Thoracic aorta (tissue), 2 donors: ENCODE results near the gene PCIF1. TPM values are rescaled to one million over a fixed set of nuclear protein-coding genes. Genes with fewer than 3 reads are reported as not detected.
"Not testable (repeated sequence)": the region's sequence is repeated elsewhere in the genome, so short reads cannot be mapped to it uniquely, and the experiment has no call there.

ENCODE experiments used
- ATAC-seq: fragments of 150-250 bp; one replicate; pipeline ENCODE4 v1.8.0; 2017; ENCODE audit warnings: low read depth; ENCODE audit not compliant: insufficient number of reproducible peaks, low FRiP score
- DNase-seq: peaks from one replicate; pipeline ENCODE4 v3.0.0-alpha.2; 2020; ENCODE audit warnings: low spot score
- H3K27ac ChIP-seq, 2 donors: fragments of 200-600 bp; sonication (generic); 1 replicate in 1 of 2; 2 replicates in 1 of 2; pipeline ENCODE4 v1.5.1; 2016; ENCODE audit warnings: mild to moderate bottlenecking in 2 of 2, moderate library complexity in 2 of 2
- H3K27me3 ChIP-seq: fragments of 200-600 bp; sonication (generic); replicated peaks from 2 replicates; pipeline ENCODE4 v1.6.0; 2016; ENCODE audit warnings: mild to moderate bottlenecking; ENCODE audit not compliant: insufficient read depth
- H3K36me3 ChIP-seq: fragments of 200-600 bp; sonication (generic); one replicate; pipeline ENCODE4 v1.5.1; 2016
- H3K4me1 ChIP-seq, 2 donors: fragments of 200-600 bp; sonication (generic); 1 replicate in 1 of 2; 2 replicates in 1 of 2; pipeline versions ENCODE4 v1.5.1 to v1.6.0; 2016; ENCODE audit warnings: low read depth in 2 of 2, mild to moderate bottlenecking in 1 of 2; ENCODE audit not compliant: control insufficient read depth in 1 of 2
- H3K4me3 ChIP-seq: fragments of 200-600 bp; sonication (generic); 2 replicates; pipeline ENCODE4 v1.5.1; 2016; ENCODE audit warnings: mild to moderate bottlenecking
- H3K9me3 ChIP-seq: fragments of 200-600 bp; sonication (generic); 2 replicates; pipeline ENCODE4 v1.5.1; 2016
- CTCF ChIP-seq: fragments of 200-600 bp; sonication (generic); IDR thresholded peaks from one replicate; pipeline ENCODE4 v1.5.1; 2019; ENCODE audit warnings: antibody characterized with exemption
- total RNA-seq, 2 donors: library from RNA; depleted of rRNA; stranded (reverse); fragments of >200 nt; gene quantifications; one replicate each; pipeline versions ENCODE4 v1.1.0 to v1.2.3, GENCODE V29; 2016

PCIF1 gene
- total RNA-seq, 2 donors from 2014 or later: 22.6 to 34.7 TPM

- Histone ChIP-seq H3K27ac (no peak overlapping the region), H3K36me3 (no peaks in the 10 kb centered on the region), H3K27me3 (no peaks in the 10 kb centered on the region), H3K9me3 (no peaks in the 10 kb centered on the region), H3K4me3 (no peak overlapping the region), H3K4me1 (no peaks in the 10 kb centered on the region)
- no peak for ATAC-seq
- no peak for DNase-seq
- no peak for TF ChIP-seq CTCF
These were observed 46.8 kb downstream of the PCIF1 start for GRCh38 chr20:45981261-45981660.

- no peak overlapping the region for H3K4me3 ChIP-seq
- no peaks in the 10 kb centered on the region for H3K9me3 ChIP-seq
- H3K27me3 ChIP-seq: no peaks in the 10 kb centered on the region
- no peak for DNase-seq
- H3K27ac ChIP-seq: no peak overlapping the region
- H3K4me1 ChIP-seq: no peaks in the 10 kb centered on the region
- ATAC-seq: no peak
- no peak for TF ChIP-seq CTCF
- no peaks in the 10 kb centered on the region for H3K36me3 ChIP-seq
These were observed 48.8 kb downstream of the PCIF1 start for GRCh38 chr20:45983279-45983743.

- H3K27me3 ChIP-seq: no peaks in the 10 kb centered on the region
- no peak overlapping the region for H3K27ac ChIP-seq
- DNase-seq: no peak
- no peaks in the 10 kb centered on the region for H3K36me3 ChIP-seq
- H3K9me3 ChIP-seq: no peaks in the 10 kb centered on the region
- no peak for TF ChIP-seq CTCF
- ATAC-seq: no peak
- H3K4me1 ChIP-seq: no peaks in the 10 kb centered on the region
- no peak overlapping the region for H3K4me3 ChIP-seq
These were observed 51.1 kb downstream of the PCIF1 start for GRCh38 chr20:45985573-45985972.

GRCh38 chr20:45987108-45987780, 52.8 kb downstream of the PCIF1 start:
- Histone ChIP-seq H3K27me3 (no peaks in the 10 kb centered on the region), H3K36me3 (no peaks in the 10 kb centered on the region), H3K9me3 (no peaks in the 10 kb centered on the region), H3K4me1 (no peaks in the 10 kb centered on the region), H3K27ac (no peak overlapping the region), H3K4me3 (no peak overlapping the region)
- TF ChIP-seq CTCF: peak; percentile 64
- DNase-seq (no peak), ATAC-seq (no peak)

- not testable (repeated sequence) for H3K9me3 ChIP-seq, H3K4me3 ChIP-seq, H3K36me3 ChIP-seq, DNase-seq, H3K27ac ChIP-seq, H3K4me1 ChIP-seq, ATAC-seq, H3K27me3 ChIP-seq
These were observed 54.3 kb downstream of the PCIF1 start for GRCh38 chr20:45988830-45989229.

GRCh38 chr20:45991616-45992015, 57.1 kb downstream of the PCIF1 start:
- H3K4me3 ChIP-seq: no peak overlapping the region
- no peak for ATAC-seq
- no peaks in the 10 kb centered on the region for H3K4me1 ChIP-seq
- TF ChIP-seq CTCF: no peak
- no peaks in the 10 kb centered on the region for H3K9me3 ChIP-seq
- no peak for DNase-seq
- H3K36me3 ChIP-seq: no peaks in the 10 kb centered on the region
- H3K27me3 ChIP-seq: no peaks in the 10 kb centered on the region
- no peak overlapping the region for H3K27ac ChIP-seq
